Coronary artery (tissue), 2 donors: ENCODE results near the gene MFNG.

Experiments used
- DNase-seq: peaks from one replicate; pipeline ENCODE4 v3.0.0-alpha.2; 2017; ENCODE audit warnings: low spot score
- H3K27ac ChIP-seq, 2 donors: fragments of 200-600 bp; sonication (generic); one replicate each; pipeline ENCODE4 v1.5.1; 2016 to 2019
- H3K4me3 ChIP-seq: fragments of 200-600 bp; sonication (generic); 2 replicates; pipeline ENCODE4 v1.5.1; 2016; ENCODE audit warnings: mild to moderate bottlenecking, moderate library complexity
- CTCF ChIP-seq: fragments of 200-600 bp; sonication (generic); IDR thresholded peaks from one replicate; pipeline ENCODE4 v1.5.1; 2019; ENCODE audit warnings: antibody characterized with exemption

The MFNG gene

GRCh38 chr22:37423283-37423682, 62.9 kb downstream of the MFNG start:
- H3K4me3 ChIP-seq, result no peak overlapping the region
- DNase-seq, result no peak
- no peak overlapping the region for H3K27ac ChIP-seq

DNA sequence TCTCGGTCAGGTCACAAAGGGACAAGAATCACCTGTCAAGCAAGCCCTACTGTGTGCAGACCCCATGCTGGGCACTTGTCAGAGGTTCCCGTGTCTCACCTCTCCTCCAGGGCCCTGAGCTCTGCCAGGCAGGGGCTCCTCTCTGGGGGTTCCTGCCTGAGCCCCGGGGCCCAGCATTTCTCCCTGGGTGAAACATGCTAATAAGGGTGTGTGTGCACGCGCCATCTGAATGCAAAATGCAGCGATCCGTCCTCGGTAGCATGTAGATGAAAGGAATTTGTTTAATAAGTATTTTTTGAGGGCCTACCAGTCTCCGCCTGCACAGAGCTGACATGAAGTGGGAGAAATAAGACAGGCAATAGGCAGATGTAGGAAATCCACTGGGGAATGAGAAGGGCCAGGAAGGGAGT, 64.7 kb downstream of the MFNG start:
- Histone ChIP-seq H3K27ac (no peak overlapping the region), H3K4me3 (no peak overlapping the region)
- no peak for DNase-seq
- no peak for TF ChIP-seq CTCF

More at GRCh38 chr22:37423283-37423682, 62.9 kb downstream of the MFNG start:
- no peak for TF ChIP-seq CTCF

- no peak for TF ChIP-seq CTCF
- no peak overlapping the region for H3K27ac ChIP-seq
- no peak for DNase-seq
- H3K4me3 ChIP-seq, result peak overlapping the region; percentile 64
Observed at GRCh38 chr22:37420686-37421467, 65.3 kb downstream of the MFNG start.

GRCh38 chr22:37419969-37420685, 66.1 kb downstream of the MFNG start:
- no peak for TF ChIP-seq CTCF
- Histone ChIP-seq H3K27ac (no peak overlapping the region), H3K4me3 (peak overlapping the region; percentile 64)
- no peak for DNase-seq

GRCh38 chr22:37419370-37419968, 66.7 kb downstream of the MFNG start:
- Histone ChIP-seq H3K4me3 (peak overlapping the region; percentile 64), H3K27ac (no peak overlapping the region)
- DNase-seq, result no peak
- TF ChIP-seq CTCF, result no peak
